NCI-H2227 (cell line): Measurements from ENCODE around the gene ARAP1.

Experiments
- DNase-seq: peaks from one replicate; lab custom pipeline; 2025; ENCODE audit not compliant: unreplicated experiment; lab: John Stamatoyannopoulos, UW

The ARAP1 gene

GRCh38 chr11:72668629-72669347 is 83.4 kb downstream of the ARAP1 start:
- DNase-seq: peak; percentile 20

GRCh38 chr11:72665911-72666472 is 86.2 kb downstream of the ARAP1 start:
- DNase-seq: no peak

- DNase-seq: no peak
These were observed 90.2 kb downstream of the ARAP1 start for GRCh38 chr11:72662036-72662435.

- no peak for DNase-seq
These were observed 90.7 kb downstream of the ARAP1 start for GRCh38 chr11:72661486-72661885.

- DNase-seq: no peak
These were observed 93.1 kb downstream of the ARAP1 start for GRCh38 chr11:72658989-72659640.

- no peak for DNase-seq
These were observed 94.7 kb downstream of the ARAP1 start for GRCh38 chr11:72657411-72658100.

- no peak for DNase-seq
These were observed 96.2 kb downstream of the ARAP1 start for GRCh38 chr11:72655896-72656464.

- DNase-seq: no peak
These were observed 97.2 kb downstream of the ARAP1 start for GRCh38 chr11:72655014-72655413.

- no peak for DNase-seq
These were observed 98.6 kb downstream of the ARAP1 start for GRCh38 chr11:72653649-72654048.

- peak; percentile 50 for DNase-seq
These were observed 99.2 kb downstream of the ARAP1 start for GRCh38 chr11:72652873-72653630.

- no peak for DNase-seq
These were observed 100.1 kb downstream of the ARAP1 start for GRCh38 chr11:72652133-72652532.

- DNase-seq: no peak
These were observed 102.8 kb downstream of the ARAP1 start for GRCh38 chr11:72649215-72649976.

- DNase-seq: no peak
These were observed 103.6 kb downstream of the ARAP1 start for GRCh38 chr11:72648384-72649136.

GRCh38 chr11:72647882-72648281 is 104.3 kb downstream of the ARAP1 start:
- DNase-seq: no peak

GRCh38 chr11:72646472-72646871 is 105.7 kb downstream of the ARAP1 start:
- no peak for DNase-seq

GRCh38 chr11:72646024-72646423 is 106.2 kb downstream of the ARAP1 start:
- DNase-seq: no peak

GRCh38 chr11:72643547-72643946 is 108.7 kb downstream of the ARAP1 start:
- DNase-seq: no peak

- DNase-seq: peak; percentile 65
These were observed 109.2 kb downstream of the ARAP1 start for GRCh38 chr11:72642884-72643522.
